ENCODE data around the gene DACH1. TPM values are rescaled to one million over a fixed set of nuclear protein-coding genes. Genes with fewer than 3 reads are reported as not detected.

The DACH1 gene
- total and polyA plus RNA-seq, 2 donors from 2014 or later: 5.3 to 10.4 TPM

DNA sequence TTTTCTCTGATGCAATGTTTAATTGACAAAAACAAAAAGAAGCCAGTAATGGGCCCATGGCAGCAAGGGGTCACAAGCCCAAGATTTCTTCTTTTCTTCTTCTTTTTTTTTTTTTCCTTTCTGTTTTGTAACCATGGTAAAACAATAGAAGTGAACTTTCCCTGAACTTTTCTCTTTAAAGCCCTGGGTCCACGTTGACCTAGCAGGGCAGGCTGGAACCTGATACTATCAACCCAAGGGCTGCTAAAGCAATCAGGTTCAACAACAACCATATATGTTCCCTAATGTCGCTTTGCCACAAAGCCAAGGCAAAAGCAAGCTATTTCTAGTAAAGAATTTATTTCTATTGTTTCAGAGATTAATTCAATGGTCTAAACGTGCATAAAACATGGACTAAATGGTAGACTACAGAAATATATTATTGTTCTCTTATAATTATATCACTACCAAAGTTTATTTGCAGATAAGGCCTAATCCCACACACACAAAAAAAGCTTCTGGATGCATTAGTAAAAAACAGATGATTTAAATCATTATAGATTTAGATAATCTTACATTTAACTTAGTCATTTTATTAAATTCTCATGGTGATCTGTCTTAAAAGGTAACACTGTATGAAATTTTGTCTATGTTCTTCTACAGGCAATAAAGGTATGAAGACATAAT lies 153.9 kb downstream of the DACH1 start:
- no peak overlapping the region for H3K4me3 ChIP-seq (ENCODE audit: low read length in 3 of 3)
- FAIRE-seq: no peak
- H3K27ac ChIP-seq (ENCODE audit: low read depth in 2 of 2, low read length in 2 of 2): no peak overlapping the region
- TF ChIP-seq, protein P1, sequence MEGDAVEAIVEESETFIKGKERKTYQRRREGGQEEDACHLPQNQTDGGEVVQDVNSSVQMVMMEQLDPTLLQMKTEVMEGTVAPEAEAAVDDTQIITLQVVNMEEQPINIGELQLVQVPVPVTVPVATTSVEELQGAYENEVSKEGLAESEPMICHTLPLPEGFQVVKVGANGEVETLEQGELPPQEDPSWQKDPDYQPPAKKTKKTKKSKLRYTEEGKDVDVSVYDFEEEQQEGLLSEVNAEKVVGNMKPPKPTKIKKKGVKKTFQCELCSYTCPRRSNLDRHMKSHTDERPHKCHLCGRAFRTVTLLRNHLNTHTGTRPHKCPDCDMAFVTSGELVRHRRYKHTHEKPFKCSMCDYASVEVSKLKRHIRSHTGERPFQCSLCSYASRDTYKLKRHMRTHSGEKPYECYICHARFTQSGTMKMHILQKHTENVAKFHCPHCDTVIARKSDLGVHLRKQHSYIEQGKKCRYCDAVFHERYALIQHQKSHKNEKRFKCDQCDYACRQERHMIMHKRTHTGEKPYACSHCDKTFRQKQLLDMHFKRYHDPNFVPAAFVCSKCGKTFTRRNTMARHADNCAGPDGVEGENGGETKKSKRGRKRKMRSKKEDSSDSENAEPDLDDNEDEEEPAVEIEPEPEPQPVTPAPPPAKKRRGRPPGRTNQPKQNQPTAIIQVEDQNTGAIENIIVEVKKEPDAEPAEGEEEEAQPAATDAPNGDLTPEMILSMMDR (IDR thresholded peaks at IDR 0.05; ENCODE audit: borderline replicate concordance, extremely low read depth, insufficient read depth): no peak
- H3K36me3 ChIP-seq (ENCODE audit: control insufficient read depth in 2 of 3, insufficient read depth in 3 of 3, low read length in 3 of 3): no peaks in the 10 kb centered on the region
- peak in 4 of 5 donors; percentile 81 to 96 (median 90) for DNase-seq
- H3K9ac ChIP-seq (ENCODE audit: low read length in 3 of 3): no peak overlapping the region
- H3K4me1 ChIP-seq (ENCODE audit: control insufficient read depth in 2 of 3, insufficient read depth in 2 of 3, low read depth in 1 of 3, low read length in 3 of 3): peaks cover 0 to 2% (median 0%) of the 10 kb centered on the region in 3 donors
- intact Hi-C loops (cut with DNase I): no loop called here
- H3K9me3 ChIP-seq (ENCODE audit: control insufficient read depth in 2 of 3, insufficient read depth in 1 of 3, low read length in 3 of 3): no peaks in the 10 kb centered on the region
- H3K27me3 ChIP-seq (ENCODE audit: control insufficient read depth, insufficient read depth, low read length): no peaks in the 10 kb centered on the region

DNA sequence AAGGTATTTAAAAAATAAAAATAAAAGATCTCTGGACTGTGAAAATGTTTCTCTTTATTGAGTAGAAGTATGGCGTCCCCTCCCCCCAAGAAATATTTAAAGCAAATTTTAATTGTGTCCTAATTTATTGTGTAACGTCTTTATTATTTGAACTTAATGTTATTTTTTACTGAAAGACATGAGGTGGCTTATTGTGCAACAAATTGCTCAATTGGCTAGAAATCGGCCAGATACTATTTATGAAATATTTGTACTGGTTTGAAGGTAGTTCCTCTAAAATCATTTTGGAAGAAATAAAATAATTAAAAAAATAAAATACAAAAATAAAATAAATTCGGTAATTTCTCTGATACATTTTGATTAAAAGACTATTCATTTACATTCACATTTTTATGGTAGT lies 162.3 kb downstream of the DACH1 start:
- Histone ChIP-seq H3K27me3 (ENCODE audit: control insufficient read depth, insufficient read depth, low read length) (no peaks in the 10 kb centered on the region), H3K4me1 (ENCODE audit: control insufficient read depth in 2 of 3, insufficient read depth in 2 of 3, low read depth in 1 of 3, low read length in 3 of 3) (no peaks in the 10 kb centered on the region), H3K9ac (ENCODE audit: low read length in 3 of 3) (no peak overlapping the region), H3K9me3 (ENCODE audit: control insufficient read depth in 2 of 3, insufficient read depth in 1 of 3, low read length in 3 of 3) (no peaks in the 10 kb centered on the region), H3K27ac (ENCODE audit: low read depth in 2 of 2, low read length in 2 of 2) (no peak overlapping the region), H3K4me3 (ENCODE audit: low read length in 3 of 3) (no peak overlapping the region), H3K36me3 (ENCODE audit: control insufficient read depth in 2 of 3, insufficient read depth in 3 of 3, low read length in 3 of 3) (peaks cover 0 to 4% (median 0%) of the 10 kb centered on the region in 3 donors)
- DNase-seq (no peak), FAIRE-seq (peak; percentile 45)
- TF ChIP-seq, protein P1 (IDR thresholded peaks at IDR 0.05; ENCODE audit: borderline replicate concordance, extremely low read depth, insufficient read depth): no peak
- intact Hi-C loops (cut with DNase I): no loop called here

DNA sequence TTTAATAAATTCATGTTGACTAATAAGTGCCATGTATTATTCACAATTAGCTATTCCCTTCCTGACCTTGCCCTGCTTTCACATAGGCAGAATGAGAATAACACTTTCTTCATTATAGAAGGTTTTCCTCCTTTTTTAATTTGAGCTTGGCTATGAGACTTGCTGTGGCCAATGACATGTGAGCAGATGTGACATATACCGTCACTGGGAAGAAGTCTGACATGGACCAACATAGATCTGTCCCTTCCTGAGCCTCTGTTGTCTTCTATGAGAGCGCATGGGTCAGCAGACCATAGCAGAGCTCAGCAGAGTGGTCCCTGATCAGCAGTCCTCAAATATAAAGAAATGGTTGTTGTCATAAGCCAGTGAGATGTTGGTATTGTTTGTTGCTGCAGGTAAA lies 163.9 kb downstream of the DACH1 start:
- TF ChIP-seq, protein P1 (IDR thresholded peaks at IDR 0.05; ENCODE audit: borderline replicate concordance, extremely low read depth, insufficient read depth): no peak
- no peaks in the 10 kb centered on the region for H3K27me3 ChIP-seq (ENCODE audit: control insufficient read depth, insufficient read depth, low read length)
- intact Hi-C loops (cut with DNase I): no loop called here
- H3K9me3 ChIP-seq (ENCODE audit: control insufficient read depth in 2 of 3, insufficient read depth in 1 of 3, low read length in 3 of 3): no peaks in the 10 kb centered on the region
- no peak for DNase-seq
- no peak overlapping the region for H3K4me3 ChIP-seq (ENCODE audit: low read length in 3 of 3)
- peaks cover 0 to 4% (median 0%) of the 10 kb centered on the region in 3 donors for H3K36me3 ChIP-seq (ENCODE audit: control insufficient read depth in 2 of 3, insufficient read depth in 3 of 3, low read length in 3 of 3)
- FAIRE-seq: no peak
- H3K9ac ChIP-seq (ENCODE audit: low read length in 3 of 3): no peak overlapping the region
- no peaks in the 10 kb centered on the region for H3K4me1 ChIP-seq (ENCODE audit: control insufficient read depth in 2 of 3, insufficient read depth in 2 of 3, low read depth in 1 of 3, low read length in 3 of 3)
- H3K27ac ChIP-seq (ENCODE audit: low read depth in 2 of 2, low read length in 2 of 2): no peak overlapping the region
